HL-60/S4 treated with phorbol 12-myristate 13-acetate at 8.2 ng/mL for 4 days and 3 days (cell line): ENCODE measurements around the gene KRTAP9-1.
"Not testable (repeated sequence)": the region's sequence is repeated elsewhere in the genome, so short reads cannot be mapped to it uniquely, and the experiment has no call there.

Experiments used
- in situ Hi-C: fragments of 300-500 bp; cut with MboI; formaldehyde crosslinking; loops from 2 replicates; pipeline ENCODE4 v1.15.0; 2022; ENCODE audit warnings: low sequenced_read_pairs

Gene KRTAP9-1

GRCh38 chr17:41189837-41190318, at the start of gene KRTAP9-1:
TSS of gene KRTAP9-1 (plus strand) at chr17:41189887. CDS start at chr17:41189887, 0 bp downstream.
- in situ Hi-C loops = not testable (repeated sequence)

- in situ Hi-C loops = no loop called here
These were observed 49.1 kb upstream of the KRTAP9-1 start, which contains the start of gene KRTAP4-6 for GRCh38 chr17:41140360-41141131. TSS of gene KRTAP4-6 (minus strand) at chr17:41140544. CDS start at chr17:41140487, 57 bp downstream.

- in situ Hi-C loops = no loop called here
These were observed 48.3 kb upstream of the KRTAP9-1 start for GRCh38 chr17:41141361-41141760.

- in situ Hi-C loops = no loop called here
These were observed 44.8 kb upstream of the KRTAP9-1 start for GRCh38 chr17:41144846-41145245.

- in situ Hi-C loops = no loop called here
These were observed 44.4 kb upstream of the KRTAP9-1 start for GRCh38 chr17:41145261-41145660.

GRCh38 chr17:41147531-41148204, 42.0 kb upstream of the KRTAP9-1 start:
- in situ Hi-C loops = no loop called here

- in situ Hi-C loops = not testable (repeated sequence)
These were observed 40.6 kb upstream of the KRTAP9-1 start for GRCh38 chr17:41148971-41149651.

- in situ Hi-C loops = no loop called here
These were observed 40.1 kb upstream of the KRTAP9-1 start, which contains the start of gene KRTAP4-5 for GRCh38 chr17:41149652-41149985. TSS of gene KRTAP4-5 (minus strand) at chr17:41149825. CDS start at chr17:41149767, 58 bp downstream.

- in situ Hi-C loops = no loop called here
These were observed 39.7 kb upstream of the KRTAP9-1 start for GRCh38 chr17:41150026-41150425.

GRCh38 chr17:41151525-41151924, 38.2 kb upstream of the KRTAP9-1 start:
- in situ Hi-C loops = no loop called here

GRCh38 chr17:41153856-41154255, 35.8 kb upstream of the KRTAP9-1 start:
- in situ Hi-C loops = no loop called here

- in situ Hi-C loops = not testable (repeated sequence)
These were observed 29.5 kb upstream of the KRTAP9-1 start for GRCh38 chr17:41160190-41160589.

GRCh38 chr17:41160648-41161047, 29.0 kb upstream of the KRTAP9-1 start, which contains the start of gene KRTAP4-4:
TSS of gene KRTAP4-4 (minus strand) at chr17:41160748. CDS start at chr17:41160691, 57 bp downstream.
- in situ Hi-C loops = no loop called here

GRCh38 chr17:41163828-41164227, 25.9 kb upstream of the KRTAP9-1 start:
- in situ Hi-C loops = no loop called here

GRCh38 chr17:41167561-41167960, 22.1 kb upstream of the KRTAP9-1 start:
- in situ Hi-C loops = no loop called here

GRCh38 chr17:41168121-41168520, 21.6 kb upstream of the KRTAP9-1 start, which contains the start of gene KRTAP4-3:
TSS of gene KRTAP4-3 (minus strand) at chr17:41168221. CDS start at chr17:41168172, 49 bp downstream.
- in situ Hi-C loops = no loop called here

GRCh38 chr17:41171886-41172285, 17.8 kb upstream of the KRTAP9-1 start:
- in situ Hi-C loops = no loop called here

- in situ Hi-C loops = no loop called here
These were observed 12.8 kb upstream of the KRTAP9-1 start for GRCh38 chr17:41176744-41177387.

GRCh38 chr17:41177727-41178271, 11.9 kb upstream of the KRTAP9-1 start, which contains the start of gene KRTAP4-2:
TSS of gene KRTAP4-2 (minus strand) at chr17:41178221. CDS start at chr17:41178164, 57 bp downstream.
- in situ Hi-C loops = no loop called here

- in situ Hi-C loops = no loop called here
These were observed 11.3 kb upstream of the KRTAP9-1 start for GRCh38 chr17:41178341-41178740.
